H9 (cell line): ENCODE results near the gene NKAIN2. TPM values are rescaled to one million over a fixed set of nuclear protein-coding genes. Genes with fewer than 3 reads are reported as not detected.
A peak's percentile ranks its signal among the peaks of the same experiment; 100 is the strongest.

Source experiments
- DNase-seq: peaks from one replicate; pipeline ENCODE4 v3.0.0-alpha.2; 2017
- H2AFZ ChIP-seq: one replicate; pipeline ENCODE4 v1.6.1; 2013; ENCODE audit warnings: mild to moderate bottlenecking, low read length, control low read depth, moderate library complexity
- H2AK5ac ChIP-seq: 2 replicates; pipeline ENCODE4 v1.6.1; 2013; ENCODE audit warnings: low read length, control low read depth, mixed read lengths; ENCODE audit not compliant: insufficient read length
- H2BK120ac ChIP-seq: one replicate; pipeline ENCODE4 v1.6.1; 2013; ENCODE audit warnings: low read depth, mild to moderate bottlenecking, low read length, control low read depth, inconsistent platforms; ENCODE audit not compliant: poor library complexity, severe bottlenecking
- H2BK12ac ChIP-seq: 2 replicates; pipeline ENCODE4 v1.6.1; 2013; ENCODE audit warnings: low read length, control low read depth, mixed read lengths, low read depth; ENCODE audit not compliant: insufficient read length
- H2BK15ac ChIP-seq: 2 replicates; pipeline ENCODE4 v1.6.1; 2013; ENCODE audit warnings: low read depth, low read length, control low read depth
- H2BK20ac ChIP-seq: one replicate; pipeline ENCODE4 v1.6.1; 2013; ENCODE audit warnings: low read depth, mild to moderate bottlenecking, low read length, control low read depth, inconsistent platforms; ENCODE audit not compliant: poor library complexity, severe bottlenecking
- H2BK5ac ChIP-seq: 2 replicates; pipeline ENCODE4 v1.6.1; 2013; ENCODE audit warnings: low read length, control low read depth, mixed read lengths; ENCODE audit not compliant: insufficient read length
- H3K14ac ChIP-seq: 2 replicates; pipeline ENCODE4 v1.6.1; 2013; ENCODE audit warnings: low read length, control low read depth; ENCODE audit not compliant: insufficient read depth
- H3K18ac ChIP-seq: 2 replicates; pipeline ENCODE4 v1.6.1; 2013; ENCODE audit warnings: low read depth, mild to moderate bottlenecking, mixed read lengths, low read length, control low read depth; ENCODE audit not compliant: insufficient read length
- H3K23ac ChIP-seq: 2 replicates; pipeline ENCODE4 v1.6.1; 2013; ENCODE audit warnings: low read length, control low read depth, mixed read lengths, low read depth; ENCODE audit not compliant: insufficient read length
- H3K23me2 ChIP-seq: 2 replicates; pipeline ENCODE4 v1.6.1; 2013; ENCODE audit warnings: low read depth, mild to moderate bottlenecking, mixed read lengths, low read length, control low read depth; ENCODE audit not compliant: insufficient read length, poor library complexity, severe bottlenecking
- H3K27ac ChIP-seq: 2 replicates; pipeline ENCODE4 v1.5.1; 2013; ENCODE audit warnings: low read length, control low read depth, mixed read lengths, low read depth; ENCODE audit not compliant: insufficient read length
- H3K27me3 ChIP-seq: 2 replicates; pipeline ENCODE4 v1.6.1; 2013; ENCODE audit warnings: low read length, control low read depth, inconsistent platforms; ENCODE audit not compliant: insufficient read depth
- H3K4ac ChIP-seq: 2 replicates; pipeline ENCODE4 v1.6.1; 2013; ENCODE audit warnings: low read depth, mild to moderate bottlenecking, control low read depth, inconsistent platforms, low read length, moderate library complexity
- H3K4me1 ChIP-seq: 2 replicates; pipeline ENCODE4 v1.6.1; 2013; ENCODE audit warnings: low read length, control low read depth, inconsistent platforms; ENCODE audit not compliant: insufficient read depth
- H3K4me2 ChIP-seq: 2 replicates; pipeline ENCODE4 v1.6.1; 2013; ENCODE audit warnings: low read length, control low read depth, mixed read lengths; ENCODE audit not compliant: insufficient read length, insufficient read depth
- H3K56ac ChIP-seq: 2 replicates; pipeline ENCODE4 v1.6.1; 2013; ENCODE audit warnings: low read depth, mild to moderate bottlenecking, mixed read lengths, low read length, control low read depth; ENCODE audit not compliant: insufficient read length
- H3K79me1 ChIP-seq: 2 replicates; pipeline ENCODE4 v1.6.1; 2013; ENCODE audit warnings: low read depth, mild to moderate bottlenecking, moderate library complexity, low read length, control low read depth, inconsistent platforms; ENCODE audit not compliant: insufficient read depth, poor library complexity, severe bottlenecking
- H3K79me2 ChIP-seq: 2 replicates; pipeline ENCODE4 v1.6.1; 2013; ENCODE audit warnings: low read length, control low read depth, inconsistent platforms; ENCODE audit not compliant: insufficient read depth
- H3K9ac ChIP-seq: 2 replicates; pipeline ENCODE4 v1.6.1; 2013; ENCODE audit warnings: low read length, control low read depth, mixed read lengths; ENCODE audit not compliant: insufficient read length; ENCODE audit errors: extremely low read depth
- H3K9me3 ChIP-seq: one replicate; pipeline ENCODE4 v1.6.1; 2013; ENCODE audit warnings: low read depth, low read length, inconsistent platforms; ENCODE audit not compliant: control insufficient read depth
- H3T11ph ChIP-seq: one replicate; pipeline ENCODE4 v1.6.1; 2013; ENCODE audit warnings: mild to moderate bottlenecking, low read length, control low read depth, inconsistent platforms
- H4K20me1 ChIP-seq: one replicate; pipeline ENCODE4 v1.6.1; 2013; ENCODE audit not compliant: control insufficient read depth, insufficient read length, insufficient read depth
- H4K5ac ChIP-seq: 2 replicates; pipeline ENCODE4 v1.6.1; 2013; ENCODE audit warnings: low read depth, mild to moderate bottlenecking, mixed read lengths, low read length, control low read depth; ENCODE audit not compliant: insufficient read length
- H4K8ac ChIP-seq: replicated peaks from 2 replicates; pipeline ENCODE4 v1.6.1; 2013; ENCODE audit warnings: low read length, control low read depth, mixed read lengths, low read depth; ENCODE audit not compliant: insufficient read length
- H4K91ac ChIP-seq: 2 replicates; pipeline ENCODE4 v1.6.1; 2013; ENCODE audit warnings: low read depth, mild to moderate bottlenecking, moderate library complexity, mixed read lengths, low read length, control low read depth; ENCODE audit not compliant: insufficient read length
- H3K27ac Mint-ChIP-seq, 3 experiments: 2 replicates in 2 of 3; 3 replicates in 1 of 3; pipeline ENCODE4 v1.8.0; 2020 to 2021; ENCODE audit warnings: mixed read lengths in 3 of 3, mild to moderate bottlenecking in 1 of 3, moderate library complexity in 1 of 3
- H3K27me3 Mint-ChIP-seq: 2 replicates; pipeline ENCODE4 v1.8.0; 2021; ENCODE audit warnings: low read depth, mild to moderate bottlenecking, moderate library complexity, mixed read lengths
- H3K36me3 Mint-ChIP-seq, 3 experiments: 2 replicates in 2 of 3; 3 replicates in 1 of 3; pipeline ENCODE4 v1.8.0; 2020 to 2021; ENCODE audit warnings: low read depth in 3 of 3, mixed read lengths in 3 of 3; ENCODE audit not compliant: insufficient read depth in 1 of 3
- H3K4me1 Mint-ChIP-seq, 2 experiments: 2 replicates each; pipeline ENCODE4 v1.8.0; 2020; ENCODE audit warnings: mixed read lengths in 2 of 2
- H3K4me3 Mint-ChIP-seq, 2 experiments: 2 replicates in 1 of 2; 3 replicates in 1 of 2; pipeline ENCODE4 v1.8.0; 2020 to 2021; ENCODE audit warnings: mild to moderate bottlenecking in 2 of 2, mixed read lengths in 2 of 2, moderate library complexity in 1 of 2
- H3K9me3 Mint-ChIP-seq, 2 experiments: 2 replicates in 1 of 2; 3 replicates in 1 of 2; pipeline ENCODE4 v1.8.0; 2020; ENCODE audit warnings: mild to moderate bottlenecking in 2 of 2, mixed read lengths in 2 of 2, moderate library complexity in 1 of 2
- WGBS: extraction: QIAGEN DNeasy Blood & Tissue Kit; methylation state at CpG from one replicate; pipeline ENCODE4 v1.1.7; 2013; ENCODE audit warnings: missing lambda C conversion rate, low lambda C conversion rate, mixed read lengths; ENCODE audit not compliant: insufficient read length; ENCODE audit errors: extremely low coverage; 5-methylcytosine and 5-hydroxymethylcytosine counted together
- total RNA-seq: library from RNA; stranded (reverse); gene quantifications from 2 replicates; pipeline ENCODE4 v1.2.1, GENCODE V29; 2021
- TF ChIP-seq, protein P1 (sequence below): fragments of 200-600 bp; sonication (generic); conservative IDR thresholded peaks from 3 replicates; pipeline ENCODE4 v1.8.0; 2021; ENCODE audit warnings: antibody characterized with exemption, mild to moderate bottlenecking

NKAIN2 gene
- total RNA-seq, 1 experiment from 2014 or later = 0.17 TPM

DNA sequence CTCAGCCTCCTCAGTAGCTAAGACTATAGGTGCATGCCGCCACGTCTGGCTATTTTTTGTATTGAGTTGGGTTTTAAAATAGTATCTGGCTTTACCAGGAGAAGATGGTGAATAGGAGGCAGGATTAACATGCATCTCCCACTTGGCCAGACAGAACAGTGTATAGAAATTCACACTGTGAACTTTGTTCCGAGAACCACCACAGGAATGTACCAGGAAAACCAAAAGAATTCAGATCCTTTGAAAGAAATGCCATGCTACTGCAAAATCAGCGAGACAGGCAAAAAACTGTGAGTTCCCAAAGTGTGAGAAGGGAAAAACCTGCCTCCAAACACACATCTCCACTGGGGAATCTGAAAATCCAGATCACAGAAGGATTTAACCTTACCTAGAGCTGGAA is 327.6 kb downstream of the NKAIN2 start:
- Histone ChIP-seq H2BK20ac (no peak overlapping the region), H3K27ac (no peak overlapping the region), H4K20me1 (no peaks in the 10 kb centered on the region), H3K23ac (no peak overlapping the region), H3T11ph (no peak overlapping the region), H2BK5ac (no peak overlapping the region), H3K79me1 (no peaks in the 10 kb centered on the region), H3K56ac (no peak overlapping the region), H3K4me2 (no peak overlapping the region), H3K4me1 (no peaks in the 10 kb centered on the region), H2AK5ac (no peak overlapping the region), H4K8ac (no peak overlapping the region), H3K14ac (no peak overlapping the region), H4K91ac (no peak overlapping the region), H4K5ac (no peak overlapping the region), H2BK15ac (no peak overlapping the region), H3K27me3 (no peaks in the 10 kb centered on the region), H2BK120ac (no peak overlapping the region), H3K9me3 (no peaks in the 10 kb centered on the region), H3K18ac (no peak overlapping the region), H3K23me2 (no peaks in the 10 kb centered on the region), H3K79me2 (no peaks in the 10 kb centered on the region), H3K9ac (no peak overlapping the region), H3K4ac (no peak overlapping the region), H2AFZ (no peak overlapping the region), H2BK12ac (no peak overlapping the region)
- no peaks in the 10 kb centered on the region for H3K36me3 Mint-ChIP-seq
- H3K4me1 Mint-ChIP-seq = peaks cover 0 to 6% of the 10 kb centered on the region in 2 experiments; a peak in 1 of 4 replicates
- TF ChIP-seq, protein P1, sequence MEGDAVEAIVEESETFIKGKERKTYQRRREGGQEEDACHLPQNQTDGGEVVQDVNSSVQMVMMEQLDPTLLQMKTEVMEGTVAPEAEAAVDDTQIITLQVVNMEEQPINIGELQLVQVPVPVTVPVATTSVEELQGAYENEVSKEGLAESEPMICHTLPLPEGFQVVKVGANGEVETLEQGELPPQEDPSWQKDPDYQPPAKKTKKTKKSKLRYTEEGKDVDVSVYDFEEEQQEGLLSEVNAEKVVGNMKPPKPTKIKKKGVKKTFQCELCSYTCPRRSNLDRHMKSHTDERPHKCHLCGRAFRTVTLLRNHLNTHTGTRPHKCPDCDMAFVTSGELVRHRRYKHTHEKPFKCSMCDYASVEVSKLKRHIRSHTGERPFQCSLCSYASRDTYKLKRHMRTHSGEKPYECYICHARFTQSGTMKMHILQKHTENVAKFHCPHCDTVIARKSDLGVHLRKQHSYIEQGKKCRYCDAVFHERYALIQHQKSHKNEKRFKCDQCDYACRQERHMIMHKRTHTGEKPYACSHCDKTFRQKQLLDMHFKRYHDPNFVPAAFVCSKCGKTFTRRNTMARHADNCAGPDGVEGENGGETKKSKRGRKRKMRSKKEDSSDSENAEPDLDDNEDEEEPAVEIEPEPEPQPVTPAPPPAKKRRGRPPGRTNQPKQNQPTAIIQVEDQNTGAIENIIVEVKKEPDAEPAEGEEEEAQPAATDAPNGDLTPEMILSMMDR = no peak
- WGBS = no CpG with 5 or more reads among the region's 4 CpGs
- no peaks in the 10 kb centered on the region for H3K27me3 Mint-ChIP-seq
- H3K9me3 Mint-ChIP-seq = peaks cover 0 to 2% of the 10 kb centered on the region in 2 experiments; a peak in 1 of 5 replicates
- DNase-seq = no peak
- no peak overlapping the region for H3K4me3 Mint-ChIP-seq
- peak overlapping the region in 1 of 3 experiments; percentile 59; a peak in 1 of 7 replicates for H3K27ac Mint-ChIP-seq
